GM12878 (cell line): ENCODE results near the gene TNIP2. TPM values are rescaled to one million over a fixed set of nuclear protein-coding genes. Genes with fewer than 3 reads are reported as not detected.

Source experiments
- ATF7 ChIP-seq: fragments of 450-650 bp; IDR thresholded peaks from 2 replicates; pipeline ENCODE4 v1.6.1; 2016; ENCODE audit warnings: low read depth, mild to moderate bottlenecking
- IKZF1 ChIP-seq: fragments of 450-650 bp; conservative IDR thresholded peaks from 2 replicates; pipeline ENCODE4 v1.6.1; 2017; ENCODE audit warnings: antibody characterized with exemption, mild to moderate bottlenecking
- MAX ChIP-seq: IDR thresholded peaks from 2 replicates; pipeline ENCODE4 v1.6.1; 2012; ENCODE audit warnings: low read depth, low read length, improper control_type of control experiment
- MEF2B ChIP-seq: fragments of 450-650 bp; IDR thresholded peaks from 2 replicates; pipeline ENCODE4 v1.6.1; 2018; ENCODE audit warnings: mild to moderate bottlenecking, moderate library complexity; ENCODE audit not compliant: partially characterized antibody, poor library complexity, severe bottlenecking
- NBN ChIP-seq: fragments of 450-650 bp; IDR thresholded peaks from 2 replicates; pipeline ENCODE4 v1.6.1; 2016
- NKRF ChIP-seq: fragments of 450-650 bp; conservative IDR thresholded peaks from 2 replicates; pipeline ENCODE4 v1.6.1; 2017; ENCODE audit warnings: mild to moderate bottlenecking, moderate library complexity
- NR2F1 ChIP-seq: fragments of 450-650 bp; conservative IDR thresholded peaks from 2 replicates; pipeline ENCODE4 v1.6.1; 2017; ENCODE audit warnings: mild to moderate bottlenecking
- RFX5 ChIP-seq: IDR thresholded peaks from 2 replicates; pipeline ENCODE4 v1.6.1; 2011; ENCODE audit warnings: low read depth, low read length, improper control_type of control experiment
- TARDBP ChIP-seq: IDR thresholded peaks from 2 replicates; pipeline ENCODE4 v1.6.1; 2016; ENCODE audit warnings: borderline replicate concordance
- ZBTB11 ChIP-seq: fragments of 450-650 bp; formaldehyde crosslinking; IDR thresholded peaks from 2 replicates; pipeline ENCODE4 v1.5.0; 2022; ENCODE audit warnings: mild to moderate bottlenecking, missing genetic modification characterization
- polyA plus RNA-seq, 11 experiments: library from polyadenylated mRNA; depleted of rRNA in 4 of 11; unstranded in 6 of 11; stranded (reverse) in 5 of 11; fragments of >200 nt; fragmentation: Nextera tagmentation in 4 of 11; fragmentation: Illumina TruSeq in 1 of 11; extraction: Ambion mirVana in 4 of 11; extraction: Trizol in 1 of 11; gene quantifications; 1 replicate in 1 of 11; 2 replicates in 10 of 11; pipeline versions ENCODE4 v1.2.1 to v1.2.3, GENCODE V29; 2011 to 2016; ENCODE audit warnings: inconsistent platforms in 2 of 11, missing spikeins in 2 of 11, low read depth in 1 of 11
- total RNA-seq, 4 experiments: library from RNA; depleted of rRNA in 3 of 4; stranded (reverse); fragments of >200 nt in 3 of 4; fragmentation: Illumina TruSeq in 1 of 4; extraction: Trizol in 1 of 4; gene quantifications; 2 replicates each; pipeline versions ENCODE4 v1.2.1 to v1.2.3, GENCODE V29; 2013 to 2021
- TF ChIP-seq, protein P1 (sequence below): IDR thresholded peaks from 2 replicates; pipeline ENCODE4 v1.6.1; 2011; ENCODE audit warnings: borderline replicate concordance, low read depth, mild to moderate bottlenecking, moderate library complexity, low read length; ENCODE audit not compliant: insufficient read depth, poor library complexity, severe bottlenecking

Gene TNIP2
- total and polyA plus RNA-seq, 10 of the 15 experiments (the other 5 are each of a cell fraction or from before 2014, with no cell fraction given), result 1.4 to 64.9 (median 45.5) TPM

DNA sequence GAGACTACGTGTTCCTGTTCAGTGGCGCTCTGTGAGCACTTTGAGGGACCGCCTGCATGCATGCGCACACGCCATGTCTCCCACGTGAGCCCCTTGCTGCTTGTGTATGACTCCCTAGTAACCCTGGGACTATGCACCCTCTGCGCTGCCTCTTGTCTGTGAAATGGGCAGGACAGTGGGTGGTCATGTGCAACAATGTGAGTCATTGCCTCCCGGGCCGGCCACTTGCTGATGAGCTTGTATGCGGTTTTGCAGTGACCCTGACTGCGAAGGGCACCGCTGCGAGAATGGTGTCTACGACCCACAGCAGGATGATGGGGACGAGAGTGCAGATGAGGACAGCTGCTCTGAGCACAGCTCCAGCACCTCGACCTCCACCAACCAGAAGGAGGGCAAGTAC, 61.4 kb downstream of the TNIP2 start (continued):
- TF ChIP-seq ZBTB11 (CRISPR knock-in tag) (no peak), ATF7 (no peak), MEF2B (no peak), NR2F1 (no peak), RFX5 (no peak), NKRF (no peak), IKZF1 (no peak), MAX (no peak), NBN (no peak), TARDBP (no peak)
- TF ChIP-seq, protein P1, sequence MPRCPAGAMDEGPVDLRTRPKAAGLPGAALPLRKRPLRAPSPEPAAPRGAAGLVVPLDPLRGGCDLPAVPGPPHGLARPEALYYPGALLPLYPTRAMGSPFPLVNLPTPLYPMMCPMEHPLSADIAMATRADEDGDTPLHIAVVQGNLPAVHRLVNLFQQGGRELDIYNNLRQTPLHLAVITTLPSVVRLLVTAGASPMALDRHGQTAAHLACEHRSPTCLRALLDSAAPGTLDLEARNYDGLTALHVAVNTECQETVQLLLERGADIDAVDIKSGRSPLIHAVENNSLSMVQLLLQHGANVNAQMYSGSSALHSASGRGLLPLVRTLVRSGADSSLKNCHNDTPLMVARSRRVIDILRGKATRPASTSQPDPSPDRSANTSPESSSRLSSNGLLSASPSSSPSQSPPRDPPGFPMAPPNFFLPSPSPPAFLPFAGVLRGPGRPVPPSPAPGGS, result no peak
- TF ChIP-seq, all 136 proteins: peak for 0
